Neural crest cell (in vitro differentiated cells): ENCODE measurements around the gene HOXA11. TPM values are rescaled to one million over a fixed set of nuclear protein-coding genes. Genes with fewer than 3 reads are reported as not detected.
A peak's percentile ranks its signal among the peaks of the same experiment; 100 is the strongest.

Source experiments
- DNase-seq: peaks from one replicate; pipeline ENCODE4 v3.0.0; 2021; ENCODE audit warnings: low read depth, mixed read lengths, low spot score
- H3K27ac Mint-ChIP-seq: one replicate; pipeline ENCODE4 v1.8.0; 2021; ENCODE audit warnings: mild to moderate bottlenecking, mixed read lengths; ENCODE audit not compliant: unreplicated experiment
- H3K27me3 Mint-ChIP-seq: 2 replicates; pipeline ENCODE4 v1.8.0; 2021; ENCODE audit warnings: low read depth, mild to moderate bottlenecking, mixed read lengths
- H3K36me3 Mint-ChIP-seq: 2 replicates; pipeline ENCODE4 v1.8.0; 2021; ENCODE audit warnings: low read depth, mild to moderate bottlenecking, mixed read lengths
- H3K4me1 Mint-ChIP-seq: 2 replicates; pipeline ENCODE4 v1.8.0; 2021; ENCODE audit warnings: mixed read lengths
- H3K4me3 Mint-ChIP-seq: one replicate; pipeline ENCODE4 v1.8.0; 2021; ENCODE audit warnings: mild to moderate bottlenecking, mixed read lengths
- H3K9me3 Mint-ChIP-seq: 2 replicates; pipeline ENCODE4 v1.8.0; 2021; ENCODE audit warnings: mixed read lengths
- CTCF ChIP-seq: fragments of 200-600 bp; sonication (generic); conservative IDR thresholded peaks from 2 replicates; pipeline ENCODE4 v1.5.0; 2021; ENCODE audit warnings: antibody characterized with exemption, mild to moderate bottlenecking
- total RNA-seq: library from RNA; stranded (reverse); gene quantifications from 2 replicates; pipeline ENCODE4 v1.2.1, GENCODE V29; 2021

Gene HOXA11
- total RNA-seq, 1 donor from 2014 or later, result not detected

- no peak overlapping the region for H3K4me3 Mint-ChIP-seq
- no peaks in the 10 kb centered on the region for H3K9me3 Mint-ChIP-seq
These were observed 25.0 kb upstream of the HOXA11 start for GRCh38 chr7:27209933-27210440.

GRCh38 chr7:27208998-27209397 lies 24.0 kb upstream of the HOXA11 start:
- TF ChIP-seq CTCF, result no peak
- Mint-ChIP-seq H3K27ac (no peak overlapping the region), H3K9me3 (no peaks in the 10 kb centered on the region), H3K27me3 (peaks cover 99% of the 10 kb centered on the region), H3K4me1 (no peaks in the 10 kb centered on the region), H3K36me3 (peaks cover 4% of the 10 kb centered on the region), H3K4me3 (no peak overlapping the region)
- no peak for DNase-seq

More at GRCh38 chr7:27209933-27210440, 25.0 kb upstream of the HOXA11 start:
- Mint-ChIP-seq H3K4me1 (no peaks in the 10 kb centered on the region), H3K27ac (no peak overlapping the region), H3K36me3 (peaks cover 4% of the 10 kb centered on the region), H3K27me3 (peaks cover 99% of the 10 kb centered on the region)
- TF ChIP-seq CTCF, result no peak
- DNase-seq, result no peak

GRCh38 chr7:27207348-27207985 lies 22.4 kb upstream of the HOXA11 start:
- Mint-ChIP-seq H3K9me3 (no peaks in the 10 kb centered on the region), H3K4me3 (no peak overlapping the region), H3K36me3 (peaks cover 4% of the 10 kb centered on the region), H3K4me1 (no peaks in the 10 kb centered on the region), H3K27me3 (peaks cover 100% of the 10 kb centered on the region), H3K27ac (no peak overlapping the region)
- no peak for TF ChIP-seq CTCF
- no peak for DNase-seq

GRCh38 chr7:27205325-27206280 lies 20.6 kb upstream of the HOXA11 start:
- Mint-ChIP-seq H3K36me3 (peaks cover 4% of the 10 kb centered on the region), H3K4me3 (peak overlapping the region; percentile 25), H3K27ac (no peak overlapping the region), H3K4me1 (peaks cover 4% of the 10 kb centered on the region), H3K9me3 (no peaks in the 10 kb centered on the region), H3K27me3 (peaks cover 100% of the 10 kb centered on the region)
- TF ChIP-seq CTCF, result no peak
- DNase-seq, result no peak

GRCh38 chr7:27204851-27205322 lies 19.9 kb upstream of the HOXA11 start:
- H3K9me3 Mint-ChIP-seq, result no peaks in the 10 kb centered on the region
- DNase-seq, result no peak
- peaks cover 7% of the 10 kb centered on the region for H3K4me1 Mint-ChIP-seq
- TF ChIP-seq CTCF, result no peak
- peaks cover 99% of the 10 kb centered on the region for H3K27me3 Mint-ChIP-seq
- H3K36me3 Mint-ChIP-seq, result peaks cover 4% of the 10 kb centered on the region
- H3K27ac Mint-ChIP-seq, result no peak overlapping the region
- no peak overlapping the region for H3K4me3 Mint-ChIP-seq
